ENCODE measurements around the gene DDN. TPM values are rescaled to one million over a fixed set of nuclear protein-coding genes. Genes with fewer than 3 reads are reported as not detected.
A peak's percentile ranks its signal among the peaks of the same experiment; 100 is the strongest.

DDN gene
- total RNA-seq (2014; rRNA removed; shearing (Covaris generic)): 0.80 TPM in 1 of 2 replicates, not detected in the other

GRCh38 chr12:48999371-49000131 lies at the start of gene DDN:
Gene DDN (minus strand): TSS chr12:48999375. CDS start chr12:48999287, 88 bp downstream.
- DNase-seq (ENCODE audit: low read depth): peak; percentile 76

- no peak for DNase-seq (ENCODE audit: low read depth)
These were observed 49.8 kb upstream of the DDN start for GRCh38 chr12:49048953-49049352.

GRCh38 chr12:49046129-49046895 lies 47.1 kb upstream of the DDN start:
- no peak for DNase-seq (ENCODE audit: low read depth)

GRCh38 chr12:49044660-49045059 lies 45.5 kb upstream of the DDN start:
- no peak for DNase-seq (ENCODE audit: low read depth)

DNA sequence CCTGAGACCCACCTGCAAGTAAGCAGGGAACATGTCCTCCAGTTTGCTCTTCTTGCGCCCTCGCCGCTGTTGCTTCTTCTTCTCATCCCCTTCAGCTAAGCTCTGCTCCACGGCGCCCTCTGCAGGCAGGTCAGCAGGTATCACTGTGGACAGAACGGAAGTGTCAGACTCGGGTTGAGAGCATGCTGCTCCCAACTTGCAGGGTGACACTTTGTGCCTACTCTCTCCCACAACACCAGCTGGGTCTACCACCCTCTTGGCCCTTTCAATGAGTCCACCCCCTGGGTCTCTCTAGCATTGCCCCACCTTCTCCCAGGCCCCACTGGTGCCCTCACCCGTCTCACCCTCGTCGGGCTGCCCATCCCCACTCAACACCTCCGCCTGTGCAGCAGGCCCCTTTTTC lies 44.7 kb upstream of the DDN start:
- peak; percentile 67 for DNase-seq (ENCODE audit: low read depth)

DNA sequence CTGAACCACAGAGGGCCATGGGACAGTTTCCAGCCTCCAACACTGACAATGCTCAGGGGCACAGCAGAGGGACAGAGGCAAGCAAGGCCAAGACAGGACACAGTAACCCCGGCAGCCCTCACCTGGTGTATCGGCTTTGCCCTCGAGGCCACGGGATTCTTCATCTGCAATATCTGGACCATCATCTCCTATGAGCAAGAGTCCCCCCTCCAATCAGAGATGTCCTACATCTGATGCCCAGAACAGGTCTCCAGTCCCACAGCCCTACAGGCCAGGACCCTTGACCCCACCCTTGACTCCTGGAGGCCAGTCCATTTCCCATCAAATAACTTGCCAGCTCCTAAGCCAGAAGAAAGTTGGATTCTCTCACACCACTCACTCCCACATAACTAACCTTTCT lies 44.1 kb upstream of the DDN start:
- no peak for DNase-seq (ENCODE audit: low read depth)

DNA sequence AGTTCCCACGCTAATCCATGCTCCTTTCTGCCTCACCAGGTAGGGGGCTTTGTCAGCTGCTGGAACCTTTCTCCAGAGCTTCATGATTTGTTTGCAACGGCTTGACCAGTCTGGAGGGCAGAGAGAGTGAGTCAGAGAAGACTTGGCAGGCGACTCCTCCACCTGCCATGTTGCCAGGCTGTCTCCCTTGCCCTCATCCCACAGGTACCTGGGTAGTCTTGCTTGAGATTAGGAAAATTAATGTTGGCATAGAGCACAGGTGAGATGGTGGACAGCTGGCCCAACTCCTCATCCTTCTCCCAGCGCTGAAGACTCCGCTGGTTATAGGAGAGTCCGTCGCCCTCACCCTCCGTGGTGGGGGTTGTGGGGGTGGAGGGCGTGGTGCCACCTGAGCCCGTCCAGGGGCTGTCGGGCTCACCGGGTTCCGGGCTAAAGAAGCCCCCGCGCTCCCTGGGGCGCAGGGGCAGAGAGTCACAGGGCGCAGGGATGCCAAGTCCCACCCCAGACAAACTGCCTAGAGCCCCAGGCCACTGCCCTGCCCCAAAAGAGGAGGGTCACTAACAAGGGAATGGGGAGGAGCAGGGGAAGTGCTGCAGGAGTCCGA lies 42.8 kb upstream of the DDN start:
- DNase-seq (ENCODE audit: low read depth): no peak

DNA sequence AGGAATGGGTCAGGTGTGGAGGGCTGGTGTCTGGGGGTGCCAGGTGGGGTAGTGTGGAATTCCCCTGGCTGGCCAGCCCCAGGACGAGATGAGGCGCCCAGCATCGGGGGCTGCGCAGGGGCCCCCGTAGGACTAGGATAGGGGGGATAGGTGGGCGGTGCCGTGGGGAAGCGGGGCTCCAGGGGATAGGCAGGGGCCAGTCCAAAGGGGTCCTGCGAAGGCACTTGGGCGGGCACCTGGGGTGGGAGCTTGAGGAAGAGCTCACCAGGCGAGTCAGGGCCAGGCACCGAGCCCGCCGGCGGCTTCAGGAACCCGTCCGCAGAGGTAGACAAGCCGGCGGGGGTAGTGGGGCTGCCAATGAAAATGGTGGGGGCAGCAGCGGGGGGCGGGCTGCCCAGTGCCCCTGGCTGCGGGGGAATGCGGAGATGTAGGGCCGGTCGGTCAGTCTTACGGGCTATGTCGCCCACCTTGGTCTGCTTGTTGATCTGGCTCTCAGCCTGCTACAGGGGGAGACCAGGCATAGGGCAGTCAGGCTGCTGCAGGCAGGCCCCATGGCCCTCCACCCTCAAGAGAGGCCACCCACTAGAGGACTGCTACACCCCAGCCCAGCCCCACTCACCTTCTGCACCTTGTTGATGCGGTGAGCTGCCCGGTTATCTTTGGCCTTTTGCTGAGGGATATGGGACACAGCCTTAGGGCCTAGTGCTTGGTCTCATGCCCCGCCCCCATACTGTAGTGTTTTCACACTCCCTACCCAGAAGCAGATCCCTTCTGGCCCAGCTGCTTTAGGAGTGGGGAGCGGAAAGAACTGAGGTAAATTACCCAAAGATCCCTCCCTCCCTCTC lies 42.1 kb upstream of the DDN start:
- DNase-seq (ENCODE audit: low read depth): no peak

GRCh38 chr12:49040364-49040855 lies 41.2 kb upstream of the DDN start:
- DNase-seq (ENCODE audit: low read depth): no peak

- DNase-seq (ENCODE audit: low read depth): no peak
These were observed 40.5 kb upstream of the DDN start for GRCh38 chr12:49039421-49040363.

DNA sequence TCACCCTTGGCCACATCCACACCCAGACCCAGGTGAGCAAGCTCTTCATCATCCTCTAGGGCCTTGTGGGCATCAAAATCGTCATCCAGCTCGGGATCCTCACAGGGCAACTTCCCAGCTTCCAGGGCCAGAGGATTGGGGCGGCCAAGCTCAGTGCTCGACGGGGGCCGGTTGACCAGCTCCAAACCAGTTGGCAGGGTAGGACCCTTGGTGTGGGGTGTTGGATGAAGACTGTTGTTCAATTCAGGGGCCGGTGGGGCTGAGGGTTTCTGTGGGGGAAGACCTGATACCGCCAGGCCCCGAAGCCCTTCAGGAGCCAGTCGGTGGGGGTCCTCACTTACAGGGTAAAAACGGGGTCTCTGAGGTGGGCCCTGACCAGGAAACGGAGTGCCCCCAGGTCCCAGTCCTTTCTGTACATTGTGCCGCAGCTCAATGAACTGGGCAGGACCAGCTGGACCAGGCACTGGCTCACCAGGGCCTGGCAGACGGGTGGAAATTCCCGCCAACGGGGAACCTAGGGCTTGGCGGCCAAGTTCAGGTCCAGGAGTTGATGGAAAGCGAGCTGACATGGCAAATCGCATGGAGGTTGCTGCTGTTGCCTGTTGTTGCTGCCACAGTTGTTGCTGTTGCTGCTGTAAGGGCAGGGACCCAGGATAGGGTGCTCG lies 39.2 kb upstream of the DDN start:
- DNase-seq (ENCODE audit: low read depth): no peak

DNA sequence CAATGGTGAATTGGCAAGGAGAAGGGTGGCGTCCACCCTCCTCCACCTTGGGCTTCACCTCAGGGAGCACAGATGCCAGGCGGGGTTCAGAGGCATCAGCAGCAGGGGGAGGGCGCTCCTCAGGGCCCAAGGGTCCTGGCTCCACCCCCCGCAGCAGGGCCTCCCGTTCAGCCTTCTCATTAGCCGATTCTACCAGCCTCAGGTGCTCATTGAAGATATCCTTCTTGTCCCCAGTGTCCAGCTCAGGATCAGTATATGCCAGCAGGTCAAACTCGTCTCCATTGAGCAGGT lies 38.7 kb upstream of the DDN start:
- no peak for DNase-seq (ENCODE audit: low read depth)

- DNase-seq (ENCODE audit: low read depth): no peak
These were observed 38.2 kb upstream of the DDN start for GRCh38 chr12:49037111-49037946.

DNA sequence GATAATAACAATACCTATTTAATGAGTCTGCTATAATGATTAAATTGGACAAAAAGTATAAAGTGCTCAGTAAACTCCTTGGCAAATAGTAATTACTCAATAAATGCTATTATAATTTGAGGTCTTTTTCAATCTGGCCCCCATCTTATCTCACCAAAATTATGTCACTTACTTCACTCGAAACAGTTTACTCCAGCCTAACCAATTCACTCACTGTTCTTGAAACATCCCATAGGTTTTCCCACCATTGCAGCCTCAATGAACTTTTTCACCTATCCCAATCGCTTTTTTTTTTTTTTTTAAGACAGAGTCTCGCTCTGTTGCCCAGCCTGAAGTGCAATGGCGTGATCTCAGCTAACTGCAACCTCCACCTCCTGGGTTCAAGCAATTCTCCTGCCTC lies 36.9 kb upstream of the DDN start:
- DNase-seq (ENCODE audit: low read depth): no peak

DNA sequence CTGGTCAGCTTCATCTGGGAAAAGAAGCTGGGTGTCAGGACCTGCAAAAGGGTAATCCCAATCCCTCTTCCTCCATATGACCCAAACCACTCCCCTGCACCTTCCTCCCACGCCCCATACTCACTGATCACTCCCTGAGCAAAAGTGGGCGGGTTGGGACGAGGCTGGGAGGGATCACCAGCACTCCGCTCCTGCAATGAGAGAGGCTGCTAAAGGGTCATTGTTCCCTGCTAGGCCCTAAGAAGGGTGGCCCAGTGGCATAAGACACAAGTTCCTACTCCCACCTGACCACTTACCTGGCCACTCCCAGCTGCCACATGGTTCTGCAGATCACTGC lies 35.1 kb upstream of the DDN start:
- no peak for DNase-seq (ENCODE audit: low read depth)

DNA sequence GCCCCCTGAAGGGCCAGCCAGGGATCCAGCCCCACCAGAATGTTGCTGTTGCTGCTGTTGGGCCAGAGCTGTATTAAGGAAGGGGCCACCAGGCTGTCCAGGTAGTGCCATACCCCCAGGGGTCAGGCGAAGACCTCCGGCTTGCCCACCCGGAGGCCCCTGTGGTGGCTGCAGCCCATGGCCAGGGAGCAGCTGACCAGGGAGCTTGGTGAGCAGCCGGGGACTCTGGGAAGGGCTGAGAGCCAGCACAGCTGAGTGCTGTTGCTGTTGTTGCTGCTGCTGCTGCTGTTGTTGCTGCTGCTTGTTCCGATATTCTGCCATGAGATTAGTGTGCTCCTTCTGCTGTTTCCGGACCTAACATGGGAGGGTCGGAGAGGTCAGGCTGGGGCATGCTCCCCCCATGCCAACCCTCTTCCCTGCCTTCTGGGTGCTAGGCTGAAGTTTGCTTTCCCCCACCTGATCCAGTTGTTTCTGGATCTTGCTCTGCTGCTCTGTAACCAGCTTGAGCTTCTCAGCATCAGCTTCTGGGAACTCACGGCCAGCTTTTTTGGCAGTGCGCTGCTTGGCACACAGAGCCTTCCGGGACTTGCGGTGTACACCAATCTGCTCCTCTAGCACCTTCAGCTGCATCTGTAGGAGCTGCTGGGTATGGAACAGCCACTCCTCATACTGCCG lies 34.6 kb upstream of the DDN start:
- DNase-seq (ENCODE audit: low read depth): no peak

DNA sequence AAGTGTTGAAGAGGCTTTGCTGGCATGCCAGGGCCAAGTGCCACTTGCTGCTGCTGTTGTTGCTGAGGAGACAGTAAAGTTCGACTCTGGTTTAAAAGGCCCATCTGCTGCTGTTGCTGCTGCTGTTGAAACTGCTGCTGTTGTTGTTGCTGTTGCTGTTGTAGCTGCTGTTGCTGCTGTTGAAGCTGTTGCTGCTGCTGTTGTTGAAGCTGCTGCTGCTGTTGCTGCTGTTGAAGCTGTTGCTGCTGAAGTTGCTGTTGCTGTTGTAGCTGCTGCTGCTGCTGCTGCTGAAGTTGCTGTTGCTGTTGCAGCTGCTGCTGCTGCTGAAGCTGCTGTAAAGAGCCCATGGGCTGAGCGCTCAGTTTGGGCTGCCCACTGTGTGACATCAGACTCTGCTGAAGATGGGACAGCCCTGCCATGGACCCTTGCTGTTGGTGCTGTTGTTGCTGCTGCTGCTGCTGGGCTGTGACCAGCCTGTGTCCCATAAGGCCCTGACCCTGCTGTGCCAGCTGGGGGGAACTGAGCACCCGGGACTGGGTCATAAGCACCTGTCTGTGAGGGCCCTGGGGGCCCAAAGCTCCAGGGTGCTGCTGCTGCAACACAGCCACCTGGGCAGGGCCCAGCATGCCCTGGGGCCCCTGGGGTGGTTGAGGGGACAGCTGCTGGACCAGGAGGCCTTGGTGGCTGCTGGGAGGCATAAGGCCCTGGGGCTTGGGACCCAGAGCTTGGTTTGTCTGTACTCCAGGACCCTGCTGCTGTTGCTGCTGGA lies 33.7 kb upstream of the DDN start:
- no peak for DNase-seq (ENCODE audit: low read depth)

GRCh38 chr12:49032276-49032675 lies 33.1 kb upstream of the DDN start:
- no peak for DNase-seq (ENCODE audit: low read depth)
